Stomach smooth muscle (tissue), 2 donors: Measurements from ENCODE around the gene FERMT2.

Source experiments
- H3K27ac ChIP-seq: one replicate; pipeline ENCODE4 v1.7.0; 2013; ENCODE audit warnings: mild to moderate bottlenecking, low read length, inconsistent platforms
- H3K27me3 ChIP-seq, 2 donors: one replicate each; pipeline ENCODE4 v1.7.0; 2013; ENCODE audit warnings: low read length in 2 of 2; ENCODE audit not compliant: insufficient read depth in 2 of 2, control insufficient read depth in 1 of 2
- H3K36me3 ChIP-seq, 2 donors: one replicate each; pipeline ENCODE4 v1.7.0; 2013; ENCODE audit warnings: low read length in 2 of 2; ENCODE audit not compliant: control insufficient read depth in 2 of 2, insufficient read depth in 2 of 2
- H3K4me1 ChIP-seq: one replicate; pipeline ENCODE4 v1.7.0; 2013; ENCODE audit warnings: low read length; ENCODE audit not compliant: control insufficient read depth, insufficient read depth
- H3K4me3 ChIP-seq, 2 donors: one replicate each; pipeline ENCODE4 v1.7.0; 2013; ENCODE audit warnings: low read length in 2 of 2
- H3K9ac ChIP-seq, 2 donors: one replicate each; pipeline ENCODE4 v1.7.0; 2013; ENCODE audit warnings: low read length in 2 of 2, mild to moderate bottlenecking in 1 of 2
- H3K9me3 ChIP-seq, 2 donors: one replicate each; pipeline ENCODE4 v1.7.0; 2013; ENCODE audit warnings: low read length in 2 of 2; ENCODE audit not compliant: control insufficient read depth in 2 of 2
- donor health status: healthy.
- donor health status: Pancreatic carcinoma.

Gene FERMT2

GRCh38 chr14:52850451-52850909 lies 100.4 kb downstream of the FERMT2 start:
- H3K27ac ChIP-seq, result no peak overlapping the region
- H3K4me1 ChIP-seq, result no peaks in the 10 kb centered on the region
- H3K9ac ChIP-seq, result no peak overlapping the region
- no peaks in the 10 kb centered on the region for H3K36me3 ChIP-seq
- H3K27me3 ChIP-seq, result no peaks in the 10 kb centered on the region
- no peak overlapping the region for H3K4me3 ChIP-seq
- no peaks in the 10 kb centered on the region for H3K9me3 ChIP-seq

GRCh38 chr14:52848626-52849025 lies 102.2 kb downstream of the FERMT2 start:
- Histone ChIP-seq H3K27me3 (no peaks in the 10 kb centered on the region), H3K9ac (no peak overlapping the region), H3K27ac (no peak overlapping the region), H3K4me1 (peaks cover 7% of the 10 kb centered on the region), H3K36me3 (no peaks in the 10 kb centered on the region), H3K4me3 (no peak overlapping the region), H3K9me3 (no peaks in the 10 kb centered on the region)

GRCh38 chr14:52846591-52846990 lies 104.3 kb downstream of the FERMT2 start:
- no peak overlapping the region for H3K4me3 ChIP-seq
- no peaks in the 10 kb centered on the region for H3K9me3 ChIP-seq
- no peaks in the 10 kb centered on the region for H3K36me3 ChIP-seq
- H3K9ac ChIP-seq, result no peak overlapping the region
- no peak overlapping the region for H3K27ac ChIP-seq
- no peaks in the 10 kb centered on the region for H3K27me3 ChIP-seq
- H3K4me1 ChIP-seq, result peaks cover 7% of the 10 kb centered on the region

- Histone ChIP-seq H3K9me3 (no peaks in the 10 kb centered on the region), H3K4me1 (peaks cover 7% of the 10 kb centered on the region), H3K4me3 (peak overlapping the region in 1 of 2 donors; percentile 40), H3K27ac (no peak overlapping the region), H3K27me3 (no peaks in the 10 kb centered on the region), H3K36me3 (no peaks in the 10 kb centered on the region), H3K9ac (peak overlapping the region in 1 of 2 donors; percentile 1)
These were observed 105.8 kb downstream of the FERMT2 start for GRCh38 chr14:52845081-52845480.

- no peaks in the 10 kb centered on the region for H3K36me3 ChIP-seq
- peak overlapping the region in 1 of 2 donors; percentile 40 for H3K4me3 ChIP-seq
- peaks cover 7% of the 10 kb centered on the region for H3K4me1 ChIP-seq
- H3K9ac ChIP-seq, result peak overlapping the region in 1 of 2 donors; percentile 1
- H3K27me3 ChIP-seq, result no peaks in the 10 kb centered on the region
- H3K9me3 ChIP-seq, result no peaks in the 10 kb centered on the region
- peak overlapping the region; percentile 8 for H3K27ac ChIP-seq
These were observed 106.4 kb downstream of the FERMT2 start for GRCh38 chr14:52844262-52845060.

- no peak overlapping the region for H3K4me3 ChIP-seq
These were observed 110.0 kb downstream of the FERMT2 start for GRCh38 chr14:52840877-52841276.

GRCh38 chr14:52837451-52837850 lies 113.4 kb downstream of the FERMT2 start:
- H3K9ac ChIP-seq, result no peak overlapping the region
- no peaks in the 10 kb centered on the region for H3K4me1 ChIP-seq
- no peak overlapping the region for H3K4me3 ChIP-seq
- H3K27ac ChIP-seq, result no peak overlapping the region
- no peaks in the 10 kb centered on the region for H3K27me3 ChIP-seq
- no peaks in the 10 kb centered on the region for H3K9me3 ChIP-seq
- H3K36me3 ChIP-seq, result no peaks in the 10 kb centered on the region

More at GRCh38 chr14:52840877-52841276, 110.0 kb downstream of the FERMT2 start:
- H3K9me3 ChIP-seq, result no peaks in the 10 kb centered on the region
- no peak overlapping the region for H3K9ac ChIP-seq
- H3K4me1 ChIP-seq, result peaks cover 7% of the 10 kb centered on the region
- H3K27me3 ChIP-seq, result no peaks in the 10 kb centered on the region
- no peak overlapping the region for H3K27ac ChIP-seq
- no peaks in the 10 kb centered on the region for H3K36me3 ChIP-seq

- Histone ChIP-seq H3K4me3 (no peak overlapping the region), H3K27me3 (no peaks in the 10 kb centered on the region), H3K4me1 (no peaks in the 10 kb centered on the region)
These were observed 114.8 kb downstream of the FERMT2 start for GRCh38 chr14:52836063-52836462.

GRCh38 chr14:52835122-52835903 lies 115.5 kb downstream of the FERMT2 start:
- H3K27me3 ChIP-seq, result no peaks in the 10 kb centered on the region
- no peak overlapping the region for H3K27ac ChIP-seq
- no peak overlapping the region for H3K4me3 ChIP-seq
- H3K9ac ChIP-seq, result no peak overlapping the region
- H3K9me3 ChIP-seq, result no peaks in the 10 kb centered on the region
- no peaks in the 10 kb centered on the region for H3K4me1 ChIP-seq
- H3K36me3 ChIP-seq, result no peaks in the 10 kb centered on the region

More at GRCh38 chr14:52836063-52836462, 114.8 kb downstream of the FERMT2 start:
- Histone ChIP-seq H3K9me3 (no peaks in the 10 kb centered on the region), H3K9ac (no peak overlapping the region), H3K27ac (no peak overlapping the region), H3K36me3 (no peaks in the 10 kb centered on the region)

- Histone ChIP-seq H3K36me3 (no peaks in the 10 kb centered on the region), H3K9me3 (no peaks in the 10 kb centered on the region), H3K27ac (no peak overlapping the region), H3K4me3 (no peak overlapping the region), H3K4me1 (no peaks in the 10 kb centered on the region), H3K9ac (no peak overlapping the region), H3K27me3 (no peaks in the 10 kb centered on the region)
These were observed 116.4 kb downstream of the FERMT2 start for GRCh38 chr14:52834440-52834842.
